GM19372 (cell line): ENCODE results near the gene FGFRL1.

ENCODE experiments used
- ATAC-seq: cut with Tn5 transposase; IDR thresholded peaks from one replicate; pipeline ENCODE4 v1.9.1; 2021; ENCODE audit warnings: mild to moderate bottlenecking, low read depth, moderate library complexity; ENCODE audit not compliant: unreplicated experiment

FGFRL1 gene

DNA sequence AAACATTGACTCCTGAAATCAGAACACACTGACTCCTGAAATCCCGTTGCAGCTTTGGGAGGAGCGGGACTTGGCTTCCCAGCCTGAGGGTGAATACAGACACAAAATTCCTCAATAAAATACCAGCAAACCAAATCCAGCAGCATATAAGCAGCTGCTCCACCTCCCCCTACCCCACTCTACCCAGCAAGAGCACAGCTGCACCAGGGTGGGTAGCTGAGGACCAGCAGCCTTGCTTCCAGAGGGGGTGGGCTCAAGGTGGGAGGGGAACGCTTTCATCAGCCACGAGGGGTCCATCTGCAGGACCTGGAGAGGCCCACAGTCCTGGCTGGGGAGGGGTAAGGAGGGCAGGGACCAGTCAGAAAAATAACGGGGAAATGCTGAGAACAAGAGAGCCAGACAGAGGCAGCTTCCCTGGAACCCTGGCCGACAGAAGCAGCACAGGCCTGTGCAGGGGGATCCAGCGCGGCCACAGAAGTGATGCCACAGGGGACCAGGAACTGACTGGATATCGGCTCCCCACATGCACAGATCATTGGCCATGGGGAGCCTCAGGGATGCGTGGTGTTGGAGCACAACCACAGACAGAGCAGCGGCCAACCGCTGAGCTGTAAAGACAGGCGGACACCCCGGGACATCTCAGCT is 49.8 kb downstream of the FGFRL1 start:
- no peak for ATAC-seq

DNA sequence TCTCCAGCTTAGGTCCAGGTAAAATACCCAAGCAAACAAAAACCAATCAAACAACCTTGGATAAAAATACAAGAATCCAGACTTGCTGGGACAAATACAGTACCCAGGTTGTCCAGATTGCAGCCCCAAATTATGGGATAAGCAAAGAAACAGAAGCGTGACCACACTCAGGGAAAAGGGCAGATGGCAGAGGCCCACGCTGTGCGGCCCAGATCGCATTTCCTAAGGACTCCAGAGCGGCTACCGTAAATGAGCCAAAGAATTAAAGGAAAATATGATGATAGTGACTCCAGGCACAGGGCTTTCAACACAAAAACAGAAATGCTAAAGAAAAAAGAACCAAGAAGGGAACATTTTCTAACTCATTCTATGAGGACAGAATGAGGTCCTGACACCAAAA is 50.3 kb downstream of the FGFRL1 start:
- no peak for ATAC-seq

GRCh38 chr4:1062419-1062818 is 51.0 kb downstream of the FGFRL1 start:
- ATAC-seq = no peak

DNA sequence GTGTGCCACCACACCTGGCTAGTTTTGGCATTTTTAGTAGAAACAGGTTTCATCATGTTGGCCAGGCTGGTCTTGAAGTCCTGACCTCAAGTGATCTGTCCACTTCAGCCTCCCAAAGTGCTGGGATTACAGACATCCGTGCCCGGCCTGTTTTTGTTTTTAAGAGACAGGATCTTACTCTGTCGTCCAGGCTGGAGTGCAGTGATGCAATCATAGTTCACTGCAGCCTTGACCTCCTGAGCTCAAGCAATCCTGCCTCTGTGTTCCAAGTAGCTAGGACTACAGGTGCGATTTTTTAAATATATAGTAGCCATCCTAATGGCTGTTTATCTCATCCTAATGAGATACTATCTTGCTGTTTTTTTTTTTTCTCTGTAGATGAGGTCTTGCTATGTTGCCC is 54.3 kb downstream of the FGFRL1 start:
- no peak for ATAC-seq

- ATAC-seq = no peak
These were observed 58.0 kb downstream of the FGFRL1 start for GRCh38 chr4:1069394-1069793.

DNA sequence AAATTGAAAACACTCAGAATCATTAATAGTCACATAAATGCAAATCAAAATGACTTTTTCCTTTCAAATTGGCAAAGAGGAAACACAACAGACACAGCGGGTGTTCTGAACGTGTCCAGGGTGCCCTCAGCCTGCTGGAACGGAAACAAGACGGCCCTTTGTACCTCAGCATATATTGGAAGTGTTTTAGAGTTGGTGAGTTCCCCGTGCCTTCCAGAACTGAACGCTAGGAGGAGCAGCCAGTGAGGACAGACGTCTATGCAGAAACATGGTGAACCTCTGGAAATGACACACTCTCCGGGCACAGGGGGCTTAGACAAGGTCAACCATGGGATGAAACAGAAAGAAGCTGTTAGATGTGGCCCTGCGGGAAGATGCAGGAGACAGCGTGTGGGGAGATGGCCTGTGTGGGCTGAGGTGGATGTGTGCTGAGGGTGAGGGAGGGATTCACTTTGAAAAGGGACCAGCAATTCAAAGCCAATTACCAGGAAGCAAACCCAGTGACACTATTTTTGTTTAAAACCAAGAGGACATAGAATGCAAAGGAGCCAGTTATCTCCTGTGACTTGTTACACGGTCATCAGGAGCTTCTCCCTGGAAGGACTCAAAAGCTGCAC is 61.5 kb downstream of the FGFRL1 start:
- no peak for ATAC-seq

- ATAC-seq = no peak
These were observed 62.7 kb downstream of the FGFRL1 start for GRCh38 chr4:1074077-1074476.

DNA sequence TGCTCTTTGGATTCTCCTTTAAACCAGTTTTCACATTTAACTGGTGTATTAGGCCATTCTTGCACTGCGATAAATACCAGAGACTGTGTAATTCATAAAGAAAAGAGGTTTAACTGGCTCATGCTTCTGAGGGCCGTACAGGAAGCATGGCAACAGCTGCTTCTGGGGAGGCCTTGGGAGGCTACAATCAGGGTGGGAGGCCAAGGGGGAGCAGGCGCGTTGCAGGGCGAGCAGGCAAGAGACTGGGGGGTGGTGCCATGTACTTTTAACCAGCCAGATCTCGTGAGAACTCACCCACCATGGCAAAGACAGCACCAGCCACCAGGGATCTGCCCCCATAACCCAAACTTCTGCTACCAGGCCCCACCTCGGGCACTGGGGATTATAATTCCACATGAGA is 63.8 kb downstream of the FGFRL1 start:
- no peak for ATAC-seq

- no peak for ATAC-seq
These were observed 64.6 kb downstream of the FGFRL1 start for GRCh38 chr4:1075809-1076699.
